Mesenchymal stem cell (in vitro differentiated cells and primary cell): ENCODE data around the gene TMEM59.

ENCODE experiments used
- DNase-seq: peaks from one replicate; pipeline ENCODE4 v3.0.0-alpha.2; 2013
- H2AFZ ChIP-seq: one replicate; pipeline ENCODE4 v1.6.1; 2013; ENCODE audit warnings: low read depth, mild to moderate bottlenecking, control low read depth, inconsistent platforms, low read length, moderate library complexity
- H2AK5ac ChIP-seq: 2 replicates; pipeline ENCODE4 v1.6.1; 2013; ENCODE audit warnings: low read length, moderate library complexity, mild to moderate bottlenecking, inconsistent platforms; ENCODE audit not compliant: severe bottlenecking
- H2BK120ac ChIP-seq: one replicate; pipeline ENCODE4 v1.6.1; 2013; ENCODE audit warnings: low read depth, mild to moderate bottlenecking, inconsistent platforms, low read length, moderate library complexity
- H2BK12ac ChIP-seq, 2 experiments: one replicate each; pipeline ENCODE4 v1.6.1; 2013; ENCODE audit warnings: inconsistent platforms in 2 of 2, low read length in 2 of 2, mild to moderate bottlenecking in 2 of 2, moderate library complexity in 2 of 2, control low read depth in 1 of 2
- H2BK15ac ChIP-seq: one replicate; pipeline ENCODE4 v1.6.1; 2013; ENCODE audit warnings: mild to moderate bottlenecking, low read depth, inconsistent platforms; ENCODE audit not compliant: poor library complexity, severe bottlenecking
- H2BK5ac ChIP-seq: 2 replicates; pipeline ENCODE4 v1.6.1; 2013; ENCODE audit warnings: low read depth, mild to moderate bottlenecking, low read length, control low read depth, inconsistent platforms; ENCODE audit not compliant: poor library complexity, severe bottlenecking
- H3K14ac ChIP-seq, 2 experiments: one replicate each; pipeline ENCODE4 v1.6.1; 2013; ENCODE audit warnings: inconsistent platforms in 2 of 2, low read length in 2 of 2, control low read depth in 1 of 2, mild to moderate bottlenecking in 1 of 2, moderate library complexity in 1 of 2
- H3K18ac ChIP-seq, 2 experiments: one replicate each; pipeline ENCODE4 v1.6.1; 2013; ENCODE audit warnings: inconsistent platforms in 2 of 2, low read length in 2 of 2, control low read depth in 1 of 2, low read depth in 1 of 2, mild to moderate bottlenecking in 1 of 2
- H3K23ac ChIP-seq, 2 experiments: one replicate each; pipeline ENCODE4 v1.6.1; 2013; ENCODE audit warnings: inconsistent platforms in 2 of 2, low read length in 2 of 2, mild to moderate bottlenecking in 2 of 2, moderate library complexity in 2 of 2, control low read depth in 1 of 2
- H3K27ac ChIP-seq: 2 replicates; pipeline ENCODE4 v1.5.1; 2013; ENCODE audit warnings: mild to moderate bottlenecking, moderate library complexity, low read length, control low read depth, inconsistent platforms; ENCODE audit not compliant: poor library complexity, severe bottlenecking
- H3K27me3 ChIP-seq, 2 experiments: 2 replicates each; pipeline versions ENCODE4 v1.6.1 to v1.7.0; 2013; ENCODE audit warnings: low read length in 2 of 2, mild to moderate bottlenecking in 2 of 2, moderate library complexity in 2 of 2, control low read depth in 1 of 2, inconsistent platforms in 1 of 2; ENCODE audit not compliant: control insufficient read depth in 1 of 2, insufficient read depth in 1 of 2
- H3K36me3 ChIP-seq, 2 experiments: 2 replicates each; pipeline versions ENCODE4 v1.6.1 to v1.7.0; 2013; ENCODE audit warnings: low read length in 2 of 2, control low read depth in 1 of 2, inconsistent platforms in 1 of 2, low read depth in 1 of 2, mild to moderate bottlenecking in 1 of 2; ENCODE audit not compliant: insufficient read depth in 2 of 2, control insufficient read depth in 1 of 2
- H3K4ac ChIP-seq, 2 experiments: one replicate each; pipeline ENCODE4 v1.6.1; 2013; ENCODE audit warnings: inconsistent platforms in 2 of 2, low read length in 2 of 2, mild to moderate bottlenecking in 2 of 2, moderate library complexity in 2 of 2, control low read depth in 1 of 2, low read depth in 1 of 2
- H3K4me1 ChIP-seq: 2 replicates; pipeline ENCODE4 v1.6.1; 2013; ENCODE audit warnings: low read depth, low read length, control low read depth; ENCODE audit not compliant: control insufficient read depth, insufficient read depth
- H3K4me2 ChIP-seq: 2 replicates; pipeline ENCODE4 v1.6.1; 2013; ENCODE audit warnings: low read length, mild to moderate bottlenecking, inconsistent platforms; ENCODE audit not compliant: poor library complexity, severe bottlenecking
- H3K4me3 ChIP-seq, 2 experiments: 2 replicates each; pipeline versions ENCODE4 v1.5.1 to v1.7.0; 2013; ENCODE audit warnings: low read length in 2 of 2, mild to moderate bottlenecking in 2 of 2, control low read depth in 1 of 2, low read depth in 1 of 2; ENCODE audit not compliant: insufficient read depth in 1 of 2
- H3K79me1 ChIP-seq: replicated peaks from 2 replicates; pipeline ENCODE4 v1.6.1; 2013; ENCODE audit warnings: mild to moderate bottlenecking, control low read depth, low read length, inconsistent platforms; ENCODE audit not compliant: poor library complexity, severe bottlenecking
- H3K9ac ChIP-seq: 2 replicates; pipeline ENCODE4 v1.7.0; 2013; ENCODE audit warnings: mild to moderate bottlenecking, low read length, moderate library complexity
- H3K9me3 ChIP-seq: 2 replicates; pipeline ENCODE4 v1.7.0; 2013; ENCODE audit warnings: mild to moderate bottlenecking, low read length; ENCODE audit not compliant: control insufficient read depth
- H4K8ac ChIP-seq: one replicate; pipeline ENCODE4 v1.6.1; 2013; ENCODE audit warnings: inconsistent platforms, mild to moderate bottlenecking, low read length, moderate library complexity
- H4K91ac ChIP-seq: one replicate; pipeline ENCODE4 v1.6.1; 2013; ENCODE audit warnings: mild to moderate bottlenecking, low read length, inconsistent platforms
- WGBS: methylation state at CpG from one replicate; pipeline ENCODE4 v1.1.7; 2013; ENCODE audit warnings: mixed read lengths; 5-methylcytosine and 5-hydroxymethylcytosine counted together

The TMEM59 gene

DNA sequence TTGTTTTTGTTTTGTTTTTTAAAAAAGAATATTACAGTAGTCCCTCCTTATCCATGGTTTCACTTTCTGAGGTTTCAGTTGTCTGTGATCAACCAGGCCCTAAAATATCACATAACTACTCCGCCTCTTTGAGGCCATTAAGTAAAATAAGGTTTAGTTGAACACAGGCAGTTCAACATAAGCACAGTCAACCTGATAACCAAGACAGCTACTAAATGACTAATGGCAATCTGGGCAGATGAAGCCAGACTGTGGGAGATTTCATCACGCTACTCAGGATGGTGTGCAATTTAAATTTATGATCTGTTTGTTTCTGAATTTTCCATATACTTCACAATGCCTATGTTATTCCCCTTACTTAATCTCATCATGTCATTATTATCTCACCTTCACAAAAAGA is 65.1 kb downstream of the TMEM59 start:
- H3K4me1 ChIP-seq = peaks cover 3% of the 10 kb centered on the region

DNA sequence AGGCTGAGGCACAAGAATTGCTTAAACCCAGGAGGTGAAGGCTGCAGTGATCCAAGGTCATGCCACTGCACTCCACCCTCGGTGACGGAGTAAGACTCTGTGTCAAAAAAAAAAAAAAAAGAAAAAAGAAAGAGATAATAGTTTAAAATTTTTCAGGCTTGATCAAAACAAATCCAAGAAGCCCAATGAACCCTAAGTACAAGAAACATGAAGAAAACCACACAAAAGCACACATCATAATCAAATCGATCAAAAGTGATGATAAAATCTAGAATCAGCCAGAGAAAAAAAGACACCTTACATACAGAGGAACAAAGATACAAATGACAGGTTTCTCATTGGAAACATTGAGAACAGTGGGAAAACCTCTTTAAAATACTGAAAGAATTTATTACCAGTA is 66.5 kb downstream of the TMEM59 start:
- no peak overlapping the region for H2BK15ac ChIP-seq
- 83% methylated on average over 1 of the region's 3 CpGs for WGBS

More for the DNA sequence above, 65.1 kb downstream of the TMEM59 start:
- no peak overlapping the region for H3K27ac ChIP-seq
- no peak overlapping the region for H3K4me3 ChIP-seq
- no peak overlapping the region for H3K14ac ChIP-seq
- no peak overlapping the region for H3K4me2 ChIP-seq
- no peak overlapping the region for H2BK15ac ChIP-seq
- 100% methylated on average over 1 of the region's 2 CpGs for WGBS
- no peak overlapping the region for H3K23ac ChIP-seq
- no peak overlapping the region for H4K91ac ChIP-seq
- DNase-seq = peak; percentile 50
- no peak overlapping the region for H3K18ac ChIP-seq
- H2BK120ac ChIP-seq = no peak overlapping the region
- no peaks in the 10 kb centered on the region for H3K36me3 ChIP-seq
- no peak overlapping the region for H2BK5ac ChIP-seq
- H3K4ac ChIP-seq = no peak overlapping the region
- no peaks in the 10 kb centered on the region for H3K79me1 ChIP-seq
- no peak overlapping the region for H2AFZ ChIP-seq
- H3K27me3 ChIP-seq = peaks cover 4 to 5% of the 10 kb centered on the region in 2 experiments
- H2AK5ac ChIP-seq = no peak overlapping the region
- H4K8ac ChIP-seq = no peak overlapping the region
- H3K9ac ChIP-seq = no peak overlapping the region
- no peaks in the 10 kb centered on the region for H3K9me3 ChIP-seq
- H2BK12ac ChIP-seq = no peak overlapping the region

DNA sequence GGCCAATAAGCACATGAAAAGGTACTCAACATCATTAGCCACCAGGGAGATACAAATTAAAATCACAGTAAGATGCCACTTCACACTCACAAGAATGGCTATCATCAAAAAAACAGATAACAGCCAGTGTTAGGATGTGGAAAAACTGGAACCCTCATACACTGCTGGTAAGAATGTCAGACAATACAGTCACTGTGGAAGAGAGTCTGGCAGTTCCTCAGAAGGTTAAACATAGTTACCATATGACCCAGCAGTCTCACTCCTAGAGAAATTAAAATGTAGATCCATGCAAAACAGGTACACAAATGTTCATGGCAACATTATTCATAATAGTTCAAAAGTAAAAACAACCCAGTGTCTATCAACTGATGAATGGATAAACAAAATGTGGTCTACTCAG is 68.3 kb downstream of the TMEM59 start:
- no peak for DNase-seq
- H3K27me3 ChIP-seq = peaks cover 0 to 4% of the 10 kb centered on the region in 2 experiments
- no peak overlapping the region for H3K4me3 ChIP-seq
- H3K4ac ChIP-seq = no peak overlapping the region
- no peak overlapping the region for H3K18ac ChIP-seq
- no peak overlapping the region for H2BK5ac ChIP-seq
- H2BK15ac ChIP-seq = no peak overlapping the region
- H3K4me1 ChIP-seq = peaks cover 9% of the 10 kb centered on the region
- H3K27ac ChIP-seq = no peak overlapping the region
- H2BK12ac ChIP-seq = no peak overlapping the region
- no peak overlapping the region for H3K9ac ChIP-seq
- no peak overlapping the region for H4K91ac ChIP-seq
- no peak overlapping the region for H2BK120ac ChIP-seq
- no peak overlapping the region for H3K23ac ChIP-seq
- no peaks in the 10 kb centered on the region for H3K36me3 ChIP-seq
- no peaks in the 10 kb centered on the region for H3K9me3 ChIP-seq
- no peaks in the 10 kb centered on the region for H3K79me1 ChIP-seq
- no peak overlapping the region for H3K14ac ChIP-seq
- H2AFZ ChIP-seq = no peak overlapping the region
- H2AK5ac ChIP-seq = no peak overlapping the region
- H4K8ac ChIP-seq = no peak overlapping the region
- H3K4me2 ChIP-seq = no peak overlapping the region

More for the DNA sequence above, 66.5 kb downstream of the TMEM59 start:
- Histone ChIP-seq H3K4me3 (no peak overlapping the region), H3K4ac (no peak overlapping the region), H3K4me2 (no peak overlapping the region), H3K4me1 (peaks cover 8% of the 10 kb centered on the region), H2AFZ (no peak overlapping the region), H3K27ac (no peak overlapping the region), H3K9me3 (no peaks in the 10 kb centered on the region), H2BK5ac (no peak overlapping the region), H3K27me3 (peaks cover 3 to 5% of the 10 kb centered on the region in 2 experiments), H2AK5ac (no peak overlapping the region), H3K9ac (no peak overlapping the region), H2BK120ac (no peak overlapping the region), H4K91ac (no peak overlapping the region), H3K79me1 (no peaks in the 10 kb centered on the region), H2BK12ac (no peak overlapping the region), H3K18ac (no peak overlapping the region), H3K14ac (no peak overlapping the region), H3K23ac (no peak overlapping the region), H4K8ac (no peak overlapping the region), H3K36me3 (no peaks in the 10 kb centered on the region)
- no peak for DNase-seq

DNA sequence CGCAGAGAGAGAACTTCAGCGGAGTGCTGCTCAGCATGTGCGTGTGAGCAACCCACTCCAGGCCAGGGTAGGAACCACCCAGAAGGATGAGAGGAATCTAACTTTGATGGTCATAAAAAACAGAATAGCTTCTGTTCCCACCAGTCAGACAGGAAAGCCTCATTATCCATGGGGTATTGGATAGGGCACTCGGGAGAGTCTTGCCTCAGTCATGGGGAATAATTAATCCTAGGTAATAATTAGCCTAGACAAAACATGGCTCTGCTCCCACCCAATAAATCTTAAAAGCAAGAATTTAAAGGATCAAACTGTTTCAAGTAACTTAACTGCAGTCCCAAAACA is 70.3 kb downstream of the TMEM59 start:
- 0% methylated on average over 4 of the region's 4 CpGs for WGBS
- Histone ChIP-seq H3K4ac (peak overlapping the region in 1 of 2 experiments; percentile 47), H3K4me1 (peaks cover 12% of the 10 kb centered on the region), H2BK15ac (no peak overlapping the region), H2AFZ (peak overlapping the region; percentile 84), H3K4me2 (peak overlapping the region; percentile 19), H3K4me3 (peak overlapping the region; percentile 22 to 79), H3K27ac (peak overlapping the region; percentile 81), H3K27me3 (no peaks in the 10 kb centered on the region), H3K36me3 (no peaks in the 10 kb centered on the region), H3K18ac (peak overlapping the region in 1 of 2 experiments; percentile 78), H2BK5ac (peak overlapping the region; percentile 19), H2BK120ac (no peak overlapping the region), H3K9me3 (no peaks in the 10 kb centered on the region), H4K91ac (no peak overlapping the region), H3K14ac (no peak overlapping the region), H3K79me1 (no peaks in the 10 kb centered on the region), H4K8ac (peak overlapping the region; percentile 74), H3K9ac (peak overlapping the region; percentile 89), H2BK12ac (peak overlapping the region in 1 of 2 experiments; percentile 43), H2AK5ac (no peak overlapping the region), H3K23ac (no peak overlapping the region)
- no peak for DNase-seq
